ENCODE measurements around the gene TMEM88. TPM values are rescaled to one million over a fixed set of nuclear protein-coding genes. Genes with fewer than 3 reads are reported as not detected.

Gene TMEM88
- total and polyA plus RNA-seq, 8 donors, result 2.1 to 28.5 (median 2.9) TPM

GRCh38 chr17:7818746-7819645, 35.9 kb upstream of the TMEM88 start:
- H3K27me3 ChIP-seq, result no peaks in the 10 kb centered on the region
- WGBS, 2 donors, result 82 to 92% methylated on average over 25 to 27 of the region's 27 CpGs
- no peak for FAIRE-seq
- H3K36me3 ChIP-seq, result no peaks in the 10 kb centered on the region
- no peaks in the 10 kb centered on the region for H3K4me1 ChIP-seq
- TF ChIP-seq, protein P1, sequence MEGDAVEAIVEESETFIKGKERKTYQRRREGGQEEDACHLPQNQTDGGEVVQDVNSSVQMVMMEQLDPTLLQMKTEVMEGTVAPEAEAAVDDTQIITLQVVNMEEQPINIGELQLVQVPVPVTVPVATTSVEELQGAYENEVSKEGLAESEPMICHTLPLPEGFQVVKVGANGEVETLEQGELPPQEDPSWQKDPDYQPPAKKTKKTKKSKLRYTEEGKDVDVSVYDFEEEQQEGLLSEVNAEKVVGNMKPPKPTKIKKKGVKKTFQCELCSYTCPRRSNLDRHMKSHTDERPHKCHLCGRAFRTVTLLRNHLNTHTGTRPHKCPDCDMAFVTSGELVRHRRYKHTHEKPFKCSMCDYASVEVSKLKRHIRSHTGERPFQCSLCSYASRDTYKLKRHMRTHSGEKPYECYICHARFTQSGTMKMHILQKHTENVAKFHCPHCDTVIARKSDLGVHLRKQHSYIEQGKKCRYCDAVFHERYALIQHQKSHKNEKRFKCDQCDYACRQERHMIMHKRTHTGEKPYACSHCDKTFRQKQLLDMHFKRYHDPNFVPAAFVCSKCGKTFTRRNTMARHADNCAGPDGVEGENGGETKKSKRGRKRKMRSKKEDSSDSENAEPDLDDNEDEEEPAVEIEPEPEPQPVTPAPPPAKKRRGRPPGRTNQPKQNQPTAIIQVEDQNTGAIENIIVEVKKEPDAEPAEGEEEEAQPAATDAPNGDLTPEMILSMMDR (IDR thresholded peaks at IDR 0.05), result no peak
- H3K27ac ChIP-seq, result no peak overlapping the region
- DNase-seq, result no peak
- intact Hi-C loops (cut with DNase I), result no loop called here
- ATAC-seq, result no peak
- H3K9me3 ChIP-seq, result no peaks in the 10 kb centered on the region
- H3K4me3 ChIP-seq, result no peak overlapping the region

DNA sequence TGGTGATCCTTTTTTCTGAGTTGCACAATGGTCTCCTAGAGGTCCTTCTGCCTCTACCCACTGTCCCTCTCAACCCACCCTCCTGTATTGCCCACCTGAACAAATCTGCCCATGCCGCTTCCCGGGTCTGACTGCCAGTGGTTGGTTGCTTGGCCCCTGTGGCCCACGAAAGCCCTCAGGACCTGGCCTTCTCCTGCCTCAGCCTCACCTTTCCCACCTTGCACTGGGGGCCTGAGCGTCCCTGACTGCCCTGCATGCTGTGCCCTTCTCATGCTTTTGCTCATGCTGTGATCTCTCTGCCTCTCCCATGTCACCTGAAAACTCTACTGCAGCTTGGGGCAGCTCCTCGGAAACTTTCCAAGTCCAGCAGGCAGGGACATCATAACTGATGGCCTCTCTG, 34.6 kb upstream of the TMEM88 start:
- FAIRE-seq, result no peak
- Histone ChIP-seq H3K36me3 (no peaks in the 10 kb centered on the region), H3K27ac (no peak overlapping the region), H3K9me3 (no peaks in the 10 kb centered on the region), H3K4me3 (no peak overlapping the region), H3K27me3 (no peaks in the 10 kb centered on the region), H3K4me1 (peaks cover 0 to under 1% (median 0%) of the 10 kb centered on the region in 3 donors)
- no peak for ATAC-seq
- WGBS, 2 donors, result 63 to 80% methylated on average over 5 of the region's 5 CpGs
- intact Hi-C loops (cut with DNase I), result no loop called here
- DNase-seq, result no peak
- TF ChIP-seq, protein P1 (IDR thresholded peaks at IDR 0.05), result no peak

DNA sequence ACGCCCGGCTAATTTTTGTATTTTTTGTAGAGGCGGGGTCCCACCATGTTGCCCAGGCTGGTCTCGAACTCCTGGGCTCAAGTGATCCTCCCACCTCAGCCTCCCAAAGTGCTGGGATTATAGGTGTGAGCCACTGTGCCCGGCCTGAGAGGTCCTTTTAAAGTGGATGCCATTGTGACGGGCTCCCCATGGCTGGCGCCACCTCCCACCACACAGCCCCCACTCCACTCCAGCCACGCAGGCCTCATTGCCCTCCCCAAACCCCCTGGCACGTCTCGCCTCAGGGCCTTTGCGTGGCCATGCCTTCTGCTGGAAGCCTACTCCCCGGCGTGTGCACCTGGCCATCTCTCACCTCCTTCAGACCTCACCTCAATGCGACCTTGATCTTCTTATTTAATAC, 32.7 kb upstream of the TMEM88 start:
- Histone ChIP-seq H3K4me3 (no peak overlapping the region), H3K4me1 (peaks cover 0 to 8% (median 3%) of the 10 kb centered on the region in 3 donors), H3K27ac (no peak overlapping the region), H3K9me3 (no peaks in the 10 kb centered on the region), H3K27me3 (no peaks in the 10 kb centered on the region), H3K36me3 (no peaks in the 10 kb centered on the region)
- 51 to 60% methylated on average over 14 of the region's 14 CpGs for WGBS, 2 donors
- FAIRE-seq (no peak), DNase-seq (no peak), ATAC-seq (no peak)
- TF ChIP-seq, protein P1 (IDR thresholded peaks at IDR 0.05), result no peak
- intact Hi-C loops (cut with DNase I), result no loop called here

- no peak for FAIRE-seq
- Histone ChIP-seq H3K27ac (no peak overlapping the region), H3K4me1 (peaks cover 0 to 8% (median 3%) of the 10 kb centered on the region in 3 donors), H3K27me3 (no peaks in the 10 kb centered on the region), H3K4me3 (no peak overlapping the region), H3K36me3 (no peaks in the 10 kb centered on the region), H3K9me3 (no peaks in the 10 kb centered on the region)
- TF ChIP-seq, protein P1 (IDR thresholded peaks at IDR 0.05), result no peak
- ATAC-seq, result no peak
- 79 to 85% methylated on average over 20 of the region's 20 CpGs for WGBS, 2 donors
- intact Hi-C loops (cut with DNase I), result no loop called here
- DNase-seq, result no peak
Measured at GRCh38 chr17:7823581-7824001, 31.3 kb upstream of the TMEM88 start.
